ENCODE data around the gene PKLR. TPM values are rescaled to one million over a fixed set of nuclear protein-coding genes. Genes with fewer than 3 reads are reported as not detected.

PKLR gene
- total and polyA plus RNA-seq, 2 donors (not counting 1 experiment from before 2014, with no cell fraction given), result not detected

GRCh38 chr1:155268630-155269029 lies 32.6 kb downstream of the PKLR start:
- Mint-ChIP-seq H3K9me3 (ENCODE audit: insufficient read depth) (no peaks in the 10 kb centered on the region), H3K4me3 (no peak overlapping the region), H3K27ac (no peak overlapping the region), H3K27me3 (no peaks in the 10 kb centered on the region), H3K4me1 (peaks cover 22% of the 10 kb centered on the region)
- POLR2A ChIA-PET, result no interaction called here
- no peaks in the 10 kb centered on the region for H3K27me3 ChIP-seq (replicated peaks in 1 of 4; ENCODE audit: control extremely low read depth in 1 of 4, control insufficient read depth in 3 of 4, insufficient read depth in 4 of 4, low read length in 3 of 4)
- WGBS (ENCODE audit: insufficient coverage), result 100% methylated on average over 15 of the region's 21 CpGs
- H3K36me3 ChIP-seq (replicated peaks in 1 of 2; ENCODE audit: control extremely low read depth in 1 of 2, control insufficient read depth in 1 of 2, extremely low read depth in 1 of 2, insufficient read depth in 2 of 2, low read length in 1 of 2), result peaks cover 2 to 66% of the 10 kb centered on the region in 2 experiments
- ATAC-seq (ENCODE audit: low read depth), result no peak
- no peak overlapping the region for H2AFZ ChIP-seq (ENCODE audit: insufficient read depth, low read depth, low read length, poor library complexity, severe bottlenecking)
- H3K4me1 ChIP-seq (ENCODE audit: control insufficient read depth in 2 of 2, insufficient read depth in 2 of 2, low read length in 2 of 2), result peaks cover 8 to 16% of the 10 kb centered on the region in 2 donors
- H3K9me3 ChIP-seq (ENCODE audit: control extremely low read depth in 1 of 3, control insufficient read depth in 2 of 3, insufficient read depth in 1 of 3, low read length in 2 of 3), result no peaks in the 10 kb centered on the region
- no peak overlapping the region for H3K4me3 ChIP-seq (ENCODE audit: control extremely low read depth in 1 of 5, extremely low read depth in 1 of 5, insufficient read depth in 1 of 5, low read depth in 2 of 5, low read length in 4 of 5)
- H3K9ac ChIP-seq (ENCODE audit: low read length), result no peak overlapping the region
- peaks cover 30% of the 10 kb centered on the region for H3K79me2 ChIP-seq (ENCODE audit: control insufficient read depth, insufficient read depth, low read length)
- H4K20me1 ChIP-seq (ENCODE audit: control insufficient read depth, insufficient read depth, low read length, poor library complexity, severe bottlenecking), result peaks cover 30% of the 10 kb centered on the region
- DNase-seq, result no peak
- TF ChIP-seq CTCF (IDR thresholded peaks at IDR 0.05) (no peak), EZH2 (IDR thresholded peaks at IDR 0.05; ENCODE audit: borderline replicate concordance, insufficient read depth, low read depth, low read length, poor library complexity, severe bottlenecking) (no peak)
- no peak overlapping the region for H3K27ac ChIP-seq (ENCODE audit: low read length in 2 of 2)
- CTCF ChIA-PET, result interaction anchor here (3.6 to 5.7 kb wide), 2 partner anchors 18 to 54 kb away, joined by 22 to 41 read pairs; no protein-coding TSS in a partner anchor
- intact Hi-C loops (cut with micrococcal nuclease), result no loop called here
- H3K4me2 ChIP-seq (replicated peaks; ENCODE audit: low read depth, low read length, poor library complexity, severe bottlenecking), result no peak overlapping the region

- Mint-ChIP-seq H3K27ac (no peak overlapping the region), H3K4me1 (peaks cover 15% of the 10 kb centered on the region), H3K4me3 (no peak overlapping the region), H3K27me3 (no peaks in the 10 kb centered on the region), H3K9me3 (ENCODE audit: insufficient read depth) (no peaks in the 10 kb centered on the region)
- Histone ChIP-seq H3K36me3 (replicated peaks in 1 of 2; ENCODE audit: control extremely low read depth in 1 of 2, control insufficient read depth in 1 of 2, extremely low read depth in 1 of 2, insufficient read depth in 2 of 2, low read length in 1 of 2) (peaks cover 2 to 68% of the 10 kb centered on the region in 2 experiments), H3K79me2 (ENCODE audit: control insufficient read depth, insufficient read depth, low read length) (peaks cover 19% of the 10 kb centered on the region), H3K4me2 (replicated peaks; ENCODE audit: low read depth, low read length, poor library complexity, severe bottlenecking) (no peak overlapping the region), H2AFZ (ENCODE audit: insufficient read depth, low read depth, low read length, poor library complexity, severe bottlenecking) (no peak overlapping the region), H3K9me3 (ENCODE audit: control extremely low read depth in 1 of 3, control insufficient read depth in 2 of 3, insufficient read depth in 1 of 3, low read length in 2 of 3) (no peaks in the 10 kb centered on the region), H3K4me3 (ENCODE audit: control extremely low read depth in 1 of 5, extremely low read depth in 1 of 5, insufficient read depth in 1 of 5, low read depth in 2 of 5, low read length in 4 of 5) (no peak overlapping the region), H3K27me3 (replicated peaks in 1 of 4; ENCODE audit: control extremely low read depth in 1 of 4, control insufficient read depth in 3 of 4, insufficient read depth in 4 of 4, low read length in 3 of 4) (no peaks in the 10 kb centered on the region), H3K9ac (ENCODE audit: low read length) (no peak overlapping the region), H3K27ac (ENCODE audit: low read length in 2 of 2) (no peak overlapping the region), H3K4me1 (ENCODE audit: control insufficient read depth in 2 of 2, insufficient read depth in 2 of 2, low read length in 2 of 2) (peaks cover 3 to 15% of the 10 kb centered on the region in 2 donors), H4K20me1 (ENCODE audit: control insufficient read depth, insufficient read depth, low read length, poor library complexity, severe bottlenecking) (peaks cover 25% of the 10 kb centered on the region)
- ATAC-seq (ENCODE audit: low read depth) (no peak), DNase-seq (no peak)
- WGBS (ENCODE audit: insufficient coverage), result 100% methylated on average over 1 of the region's 2 CpGs
- ChIA-PET CTCF (interaction anchor here (3.6 to 5.7 kb wide), 2 partner anchors 17 to 55 kb away, joined by 22 to 41 read pairs; no protein-coding TSS in a partner anchor), POLR2A (no interaction called here)
- intact Hi-C loops (cut with micrococcal nuclease), result no loop called here
- TF ChIP-seq EZH2 (IDR thresholded peaks at IDR 0.05; ENCODE audit: borderline replicate concordance, insufficient read depth, low read depth, low read length, poor library complexity, severe bottlenecking), result no peak
- TF ChIP-seq CTCF (IDR thresholded peaks at IDR 0.05), result no peak
These were observed 33.9 kb downstream of the PKLR start for GRCh38 chr1:155267373-155267772.

All from B cell (primary cell).